Cortex of kidney (tissue), 1 donor: Measurements from ENCODE around the gene SPRED3.
"Not testable (repeated sequence)": the region's sequence is repeated elsewhere in the genome, so short reads cannot be mapped to it uniquely, and the experiment has no call there.

Source experiments
- DNase-seq: peaks from one replicate; lab custom pipeline; 2025; lab: John Stamatoyannopoulos, UW

Gene SPRED3, protein sequence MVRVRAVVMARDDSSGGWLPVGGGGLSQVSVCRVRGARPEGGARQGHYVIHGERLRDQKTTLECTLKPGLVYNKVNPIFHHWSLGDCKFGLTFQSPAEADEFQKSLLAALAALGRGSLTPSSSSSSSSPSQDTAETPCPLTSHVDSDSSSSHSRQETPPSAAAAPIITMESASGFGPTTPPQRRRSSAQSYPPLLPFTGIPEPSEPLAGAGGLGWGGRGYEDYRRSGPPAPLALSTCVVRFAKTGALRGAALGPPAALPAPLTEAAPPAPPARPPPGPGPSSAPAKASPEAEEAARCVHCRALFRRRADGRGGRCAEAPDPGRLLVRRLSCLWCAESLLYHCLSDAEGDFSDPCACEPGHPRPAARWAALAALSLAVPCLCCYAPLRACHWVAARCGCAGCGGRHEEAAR

DNA sequence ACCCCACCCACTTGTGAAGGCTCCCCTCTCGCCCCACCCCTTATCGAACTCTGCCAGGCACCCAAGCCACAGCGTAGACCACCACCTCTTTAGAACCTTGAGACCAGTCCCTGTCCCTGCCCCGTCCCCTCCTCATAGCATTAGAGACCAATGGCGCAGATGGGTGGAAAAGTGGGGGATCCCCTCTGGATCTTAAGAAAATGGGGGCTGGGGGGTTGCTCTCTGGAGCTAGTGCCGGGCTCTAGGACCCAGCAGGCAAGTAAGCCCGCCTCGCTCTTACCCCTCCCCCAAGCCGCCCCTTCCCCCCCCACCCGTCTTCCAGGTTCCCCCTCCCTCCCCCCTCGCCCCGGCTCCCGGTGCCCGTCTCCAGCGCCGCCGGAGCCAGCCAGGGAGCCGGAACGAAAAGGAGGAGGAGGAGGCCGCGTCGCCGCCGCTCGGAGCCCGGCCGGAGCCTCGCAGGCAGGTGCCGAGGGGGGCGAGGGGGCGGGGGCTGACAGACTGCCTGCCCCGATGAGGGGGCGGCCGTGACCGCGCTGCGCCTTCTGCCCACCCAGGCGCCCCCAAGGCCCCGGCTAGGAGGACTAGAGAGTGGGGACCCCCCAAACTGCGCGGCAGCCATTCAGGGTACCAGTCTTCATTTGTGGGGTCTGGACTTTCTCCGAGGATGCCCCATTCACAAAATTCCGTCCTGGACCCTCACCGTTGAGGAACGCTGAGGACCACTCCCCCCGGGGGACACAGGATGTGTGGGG is at the start of gene SPRED3:
Gene SPRED3, plus strand, starts transcription at position 349 of the 752 bp plus-strand sequence. CDS start 1,606 bp downstream, outside the sequence.
- DNase-seq = no peak

- DNase-seq = not testable (repeated sequence)
Measured at GRCh38 chr19:38339011-38339410, 49.5 kb upstream of the SPRED3 start.

DNA sequence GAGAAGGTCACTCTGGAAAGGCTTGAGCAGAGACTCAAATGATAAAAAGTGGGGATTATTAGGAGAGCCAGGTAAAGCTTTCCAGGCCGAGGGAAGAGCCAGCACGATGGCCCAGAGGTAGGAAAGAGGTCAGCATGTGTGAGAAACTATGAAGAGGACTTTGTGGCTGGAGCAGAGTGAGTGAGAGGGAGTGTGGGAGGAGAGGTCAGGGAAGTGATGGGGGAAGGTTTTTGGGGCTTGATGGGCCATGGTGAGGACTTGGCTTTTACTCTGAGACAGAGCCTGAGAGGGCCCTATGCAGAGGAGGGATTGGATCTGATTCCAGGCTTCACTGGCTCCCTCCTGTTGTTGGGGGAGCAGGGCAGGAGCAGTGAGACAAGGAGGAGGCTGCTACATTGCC is 47.6 kb upstream of the SPRED3 start:
- no peak for DNase-seq

- no peak for DNase-seq
Measured at GRCh38 chr19:38346837-38347236, 41.7 kb upstream of the SPRED3 start.

DNA sequence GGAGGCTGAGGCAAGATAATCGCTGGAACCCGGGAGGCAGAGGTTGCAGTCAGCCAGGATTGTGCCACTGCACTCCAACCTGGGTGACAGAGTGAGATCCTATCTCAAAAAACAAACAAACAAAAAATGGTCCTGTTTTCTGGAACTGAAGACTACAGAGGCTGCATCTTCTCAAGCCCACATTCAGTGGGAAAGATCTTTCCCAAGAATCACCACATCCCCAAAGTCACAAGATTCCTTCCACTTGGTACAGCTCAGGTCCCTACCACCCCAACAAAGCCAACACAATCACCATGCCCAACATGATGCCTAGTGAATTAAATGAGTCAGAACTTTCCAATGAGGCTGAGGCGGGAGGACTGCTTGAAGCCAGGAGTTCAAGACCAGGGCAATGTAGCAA is 37.6 kb upstream of the SPRED3 start:
- no peak for DNase-seq

GRCh38 chr19:38351865-38352395 is 36.6 kb upstream of the SPRED3 start:
- DNase-seq = no peak

DNA sequence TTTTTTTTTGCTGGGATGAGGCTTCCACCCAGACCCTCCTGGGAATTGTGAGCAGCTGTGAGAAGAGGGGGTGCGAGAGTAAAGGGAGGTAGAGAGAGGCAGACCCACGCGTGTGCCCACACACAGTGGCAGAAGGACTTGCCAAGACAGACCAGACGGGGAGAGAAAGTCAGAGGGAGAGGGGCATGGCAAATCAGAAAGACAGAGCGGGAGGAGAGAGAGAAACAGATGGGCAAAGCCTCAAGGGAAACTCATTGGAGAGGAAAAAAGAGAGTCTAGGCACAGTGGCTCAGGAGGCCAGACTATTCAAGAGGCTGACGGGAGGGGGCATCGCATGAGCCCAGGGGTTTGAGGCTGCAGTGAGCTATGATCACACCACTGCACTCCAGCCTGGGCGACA is 35.9 kb upstream of the SPRED3 start:
- DNase-seq = no peak

- DNase-seq = no peak
Measured at GRCh38 chr19:38355728-38356725, 32.5 kb upstream of the SPRED3 start.

GRCh38 chr19:38358071-38358470 is 30.4 kb upstream of the SPRED3 start:
- DNase-seq = no peak

DNA sequence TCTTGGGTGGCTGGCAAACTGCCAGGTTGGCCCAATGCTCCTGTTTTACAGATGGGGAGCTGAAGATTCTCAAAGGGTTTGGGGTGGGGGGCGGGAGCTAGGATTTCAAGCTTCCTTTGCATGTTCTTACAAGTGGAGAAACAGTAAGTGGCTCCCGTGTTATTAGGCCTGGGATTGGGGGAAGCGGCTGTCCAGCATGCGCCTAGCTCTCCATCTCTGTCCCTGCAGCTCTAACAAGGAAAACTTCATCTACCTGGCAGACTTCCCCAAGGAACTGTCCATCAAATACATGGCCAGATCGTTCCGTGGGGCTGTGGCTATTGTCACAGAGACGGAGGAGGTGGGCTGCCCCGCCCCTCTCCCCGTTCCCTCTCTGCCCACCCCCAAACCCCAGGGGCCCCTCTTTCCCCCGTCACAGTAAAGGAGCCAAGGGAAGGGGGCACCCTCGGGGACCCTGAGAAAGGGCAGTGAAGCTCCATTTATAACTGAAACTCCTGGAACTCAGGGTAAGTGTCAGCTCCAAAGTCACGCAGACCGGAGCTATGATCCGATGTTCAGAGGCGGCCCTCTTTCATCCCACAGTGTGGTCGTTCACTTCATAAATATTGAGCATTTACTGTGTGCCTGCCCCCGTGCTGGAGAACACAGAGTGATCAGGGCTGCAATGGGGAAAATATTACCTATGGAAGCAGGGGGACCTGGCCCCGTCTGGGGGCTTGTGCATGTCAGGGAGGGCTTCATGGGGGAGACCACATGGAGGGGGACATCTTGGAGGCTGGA is 29.1 kb upstream of the SPRED3 start:
- no peak for DNase-seq

DNA sequence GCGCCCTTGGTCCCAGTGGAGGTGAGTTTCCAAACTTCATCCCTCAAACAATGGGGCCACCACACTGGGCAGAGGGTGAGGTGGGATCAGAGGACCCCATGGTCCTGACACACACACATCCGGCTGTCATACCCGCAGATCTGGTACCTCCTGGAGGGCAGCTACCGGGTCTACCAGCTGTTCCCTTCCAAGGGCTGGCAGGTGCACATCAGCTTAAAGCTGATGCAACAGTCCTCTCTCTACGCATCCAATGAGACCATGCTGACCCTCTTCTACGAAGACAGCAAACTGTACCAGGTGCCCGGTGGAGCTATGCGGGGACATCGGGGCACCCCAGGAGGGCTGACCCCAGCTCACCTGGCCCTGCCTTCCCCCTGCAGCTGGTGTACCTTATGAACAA is 28.1 kb upstream of the SPRED3 start:
- no peak for DNase-seq

DNA sequence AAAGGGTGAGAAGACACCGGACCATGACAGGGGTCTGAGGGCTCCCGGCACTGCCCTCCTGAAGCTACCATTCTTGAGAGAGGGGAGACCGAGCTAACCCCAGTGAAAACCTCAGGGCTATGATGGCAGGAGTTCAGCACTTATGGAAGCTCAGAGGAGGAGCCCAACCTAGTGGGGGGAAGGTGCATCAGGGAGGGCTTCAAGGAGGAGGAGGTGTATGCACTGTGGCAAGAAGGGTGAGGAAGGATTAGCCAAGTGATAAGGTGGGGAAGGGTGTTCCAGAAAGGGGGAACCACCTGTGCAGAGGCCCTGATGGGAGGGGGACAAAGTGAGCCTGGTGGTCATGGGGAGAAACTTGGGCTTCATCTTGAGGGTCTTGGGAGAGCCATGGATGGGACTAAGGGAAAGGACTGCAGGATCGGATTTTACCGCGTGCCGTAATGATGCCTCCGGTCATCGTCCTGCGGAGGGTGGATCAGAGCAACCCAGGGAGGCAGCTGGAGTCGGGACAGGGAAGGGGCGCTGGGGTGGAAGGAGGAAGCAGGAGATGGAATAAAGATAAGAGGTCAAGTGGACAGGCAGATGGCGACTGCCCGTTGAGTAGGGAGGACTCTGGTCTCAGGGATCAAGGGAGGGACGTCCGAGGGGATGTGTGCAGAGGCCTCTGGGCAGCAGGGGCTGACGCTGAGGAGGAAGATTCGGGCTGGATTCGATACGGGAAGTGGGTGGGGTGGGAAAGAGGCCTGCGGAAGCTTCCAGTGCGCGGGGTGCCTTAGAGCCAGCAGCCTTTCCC is 27.5 kb upstream of the SPRED3 start:
- no peak for DNase-seq

DNA sequence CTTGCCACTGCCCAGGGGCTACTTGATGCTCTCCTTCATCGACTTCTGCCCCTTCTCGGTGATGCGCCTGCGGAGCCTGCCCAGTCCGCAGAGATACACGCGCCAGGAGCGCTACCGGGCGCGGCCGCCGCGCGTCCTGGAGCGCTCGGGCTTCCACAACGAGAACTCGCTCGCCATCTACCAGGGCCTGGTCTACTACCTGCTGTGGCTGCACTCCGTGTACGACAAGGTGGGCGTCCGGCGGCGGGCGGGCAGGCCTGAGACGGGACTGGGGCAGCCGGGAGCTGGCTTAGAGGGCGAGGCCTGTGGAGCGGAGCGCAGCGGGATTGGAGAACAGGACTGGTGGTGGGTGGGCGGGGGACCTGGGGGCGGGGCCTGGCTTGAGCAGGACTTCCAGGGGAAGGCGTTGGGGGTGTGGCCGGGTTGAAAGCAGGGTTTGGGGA is 26.8 kb upstream of the SPRED3 start:
- DNase-seq = no peak

DNA sequence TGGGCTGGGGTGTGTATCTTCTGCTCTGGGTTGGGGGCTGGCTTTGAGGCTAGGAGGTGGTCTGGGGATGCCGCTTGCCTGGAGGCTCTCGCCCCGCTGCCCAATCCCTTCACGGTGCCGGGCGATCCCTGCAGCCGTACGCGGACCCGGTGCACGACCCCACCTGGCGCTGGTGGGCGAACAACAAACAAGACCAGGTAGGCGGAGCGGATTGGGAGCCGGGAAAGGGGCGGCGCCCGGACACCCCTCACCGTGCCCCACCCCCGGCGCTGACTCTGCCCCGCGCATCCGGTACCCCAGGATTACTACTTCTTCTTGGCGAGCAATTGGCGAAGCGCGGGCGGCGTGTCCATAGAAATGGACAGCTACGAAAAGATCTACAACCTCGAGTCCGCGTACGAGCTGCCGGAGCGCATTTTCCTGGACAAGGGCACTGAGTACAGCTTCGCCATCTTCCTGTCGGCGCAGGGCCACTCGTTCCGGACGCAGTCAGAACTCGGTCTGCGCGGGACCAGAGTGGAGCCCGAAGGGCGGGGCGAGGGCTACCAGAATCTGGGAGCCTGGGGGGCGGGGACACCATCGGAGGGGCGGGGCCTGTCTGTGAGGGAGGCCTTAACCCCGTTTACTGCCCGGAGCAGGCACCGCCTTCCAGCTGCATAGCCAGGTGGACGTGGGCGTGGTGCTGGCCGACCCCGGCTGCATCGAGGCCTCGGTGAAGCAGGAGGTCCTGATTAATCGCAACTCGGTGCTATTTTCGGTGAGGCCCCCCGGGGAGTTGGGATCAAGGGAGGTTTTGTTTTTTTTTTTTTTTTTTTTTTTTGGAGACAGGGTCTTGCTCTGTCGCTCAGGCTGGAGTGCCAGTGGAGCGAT is 26.2 kb upstream of the SPRED3 start:
- no peak for DNase-seq

GRCh38 chr19:38362946-38363688 is 25.4 kb upstream of the SPRED3 start:
- DNase-seq = not testable (repeated sequence)

GRCh38 chr19:38367041-38367440 is 21.5 kb upstream of the SPRED3 start:
- no peak for DNase-seq

DNA sequence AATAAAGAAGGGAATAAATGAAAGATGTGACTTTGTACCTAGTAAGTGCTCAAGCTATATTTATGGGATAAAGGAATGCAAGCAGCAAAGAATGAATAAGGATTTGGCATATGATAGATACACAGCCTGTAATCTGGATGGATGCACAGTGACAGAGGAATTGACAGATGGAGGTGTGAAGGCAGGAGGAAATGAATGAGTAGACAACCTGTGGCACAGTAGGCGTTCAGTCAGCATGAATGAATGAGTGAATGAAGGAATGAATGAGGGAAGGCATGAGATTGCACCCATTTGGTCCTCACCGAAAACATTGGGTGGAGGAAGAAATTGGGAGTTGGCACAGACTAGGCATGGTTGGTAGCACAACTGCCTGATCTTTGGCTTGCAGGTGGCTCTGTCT is 18.9 kb upstream of the SPRED3 start:
- no peak for DNase-seq

GRCh38 chr19:38370299-38370698 is 18.2 kb upstream of the SPRED3 start:
- DNase-seq = no peak
